Lower leg skin (tissue), 4 donors: Measurements from ENCODE around the gene RAD9A. TPM values are rescaled to one million over a fixed set of nuclear protein-coding genes. Genes with fewer than 3 reads are reported as not detected.

ENCODE experiments used
- DNase-seq, 2 donors: peaks; one replicate each; pipeline ENCODE4 v3.0.0-alpha.2; 2019; ENCODE audit warnings: low spot score in 2 of 2
- H3K4me3 ChIP-seq: fragments of 200-600 bp; sonication (generic); 2 replicates; pipeline ENCODE4 v1.5.1; 2017; ENCODE audit warnings: mild to moderate bottlenecking, low read depth; ENCODE audit not compliant: poor library complexity, severe bottlenecking
- POLR2A ChIP-seq, 2 donors: fragments of 450-650 bp; IDR thresholded peaks; one replicate each; pipeline ENCODE4 v1.6.1; 2016 to 2017; ENCODE audit warnings: antibody characterized with exemption in 2 of 2, mild to moderate bottlenecking in 1 of 2, moderate library complexity in 1 of 2
- WGBS, 2 donors: methylation state at CpG; one replicate each; pipeline ENCODE4 v1.1.5; 2018; 5-methylcytosine and 5-hydroxymethylcytosine counted together
- intact Hi-C: fragments of 100-400 bp; cut with DNase I; formaldehyde crosslinking; loops from one replicate; pipeline ENCODE4 v1.15.0; 2023; ENCODE audit warnings: low total_unique reads
- total RNA-seq, 4 donors: library from RNA; depleted of rRNA; stranded (reverse); fragments of >200 nt; gene quantifications; one replicate each; pipeline ENCODE4 v1.1.0, GENCODE V29; 2016
- TF ChIP-seq, protein P1 (sequence below), 3 donors: fragments of 450-650 bp; IDR thresholded peaks; one replicate each; pipeline ENCODE4 v1.5.1; 2016; ENCODE audit warnings: antibody characterized with exemption in 3 of 3, mild to moderate bottlenecking in 3 of 3, moderate library complexity in 2 of 3

The RAD9A gene
- total RNA-seq, 4 donors from 2014 or later = 24.9 to 28.5 (median 27.2) TPM

GRCh38 chr11:67349036-67349435 is 42.8 kb upstream of the RAD9A start:
- intact Hi-C loops = no loop called here
- no peak for DNase-seq
- 70% methylated on average over 5 of the region's 5 CpGs for WGBS, 2 donors
- H3K4me3 ChIP-seq = no peak overlapping the region
- TF ChIP-seq, protein P1, sequence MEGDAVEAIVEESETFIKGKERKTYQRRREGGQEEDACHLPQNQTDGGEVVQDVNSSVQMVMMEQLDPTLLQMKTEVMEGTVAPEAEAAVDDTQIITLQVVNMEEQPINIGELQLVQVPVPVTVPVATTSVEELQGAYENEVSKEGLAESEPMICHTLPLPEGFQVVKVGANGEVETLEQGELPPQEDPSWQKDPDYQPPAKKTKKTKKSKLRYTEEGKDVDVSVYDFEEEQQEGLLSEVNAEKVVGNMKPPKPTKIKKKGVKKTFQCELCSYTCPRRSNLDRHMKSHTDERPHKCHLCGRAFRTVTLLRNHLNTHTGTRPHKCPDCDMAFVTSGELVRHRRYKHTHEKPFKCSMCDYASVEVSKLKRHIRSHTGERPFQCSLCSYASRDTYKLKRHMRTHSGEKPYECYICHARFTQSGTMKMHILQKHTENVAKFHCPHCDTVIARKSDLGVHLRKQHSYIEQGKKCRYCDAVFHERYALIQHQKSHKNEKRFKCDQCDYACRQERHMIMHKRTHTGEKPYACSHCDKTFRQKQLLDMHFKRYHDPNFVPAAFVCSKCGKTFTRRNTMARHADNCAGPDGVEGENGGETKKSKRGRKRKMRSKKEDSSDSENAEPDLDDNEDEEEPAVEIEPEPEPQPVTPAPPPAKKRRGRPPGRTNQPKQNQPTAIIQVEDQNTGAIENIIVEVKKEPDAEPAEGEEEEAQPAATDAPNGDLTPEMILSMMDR (IDR thresholded peaks at IDR 0.05) = no peak
- no peak for TF ChIP-seq POLR2A (IDR thresholded peaks at IDR 0.05)

DNA sequence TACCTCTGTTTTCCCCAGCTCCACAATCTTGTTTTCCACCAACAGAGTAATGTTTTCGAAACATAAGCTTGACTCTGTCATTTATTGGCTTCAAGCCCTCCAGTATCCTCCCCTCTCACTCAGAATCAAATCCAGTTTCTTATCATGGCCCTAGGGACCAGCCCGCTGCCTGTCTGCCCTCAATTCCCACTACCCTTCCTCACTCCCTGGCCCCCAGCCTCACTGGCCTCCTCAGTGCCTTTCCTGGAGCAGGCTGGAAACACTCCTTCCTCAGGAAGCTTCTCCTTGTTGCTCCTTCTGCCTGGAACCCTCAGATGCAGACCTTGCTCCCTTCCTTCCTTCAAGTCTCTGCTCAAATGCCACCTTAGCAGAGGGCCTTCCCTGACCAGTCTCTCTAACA is 42.3 kb upstream of the RAD9A start:
- no peak for DNase-seq
- 85 to 86% methylated on average over 2 of the region's 2 CpGs for WGBS, 2 donors

GRCh38 chr11:67349928-67350465 is 41.8 kb upstream of the RAD9A start:
- no peak overlapping the region for H3K4me3 ChIP-seq
- TF ChIP-seq, protein P1 (IDR thresholded peaks at IDR 0.05) = no peak
- TF ChIP-seq POLR2A (IDR thresholded peaks at IDR 0.05) = no peak
- intact Hi-C loops = loop anchor here (2.0 kb wide), 1 partner anchor 33 kb away; no protein-coding TSS in a partner anchor
- 82 to 86% methylated on average over 4 of the region's 4 CpGs for WGBS, 2 donors
- DNase-seq = no peak

More for the DNA sequence above, 42.3 kb upstream of the RAD9A start:
- TF ChIP-seq POLR2A (IDR thresholded peaks at IDR 0.05) = no peak
- TF ChIP-seq, protein P1 (IDR thresholded peaks at IDR 0.05) = no peak
- intact Hi-C loops = no loop called here
- H3K4me3 ChIP-seq = no peak overlapping the region

GRCh38 chr11:67351275-67352005 is 40.3 kb upstream of the RAD9A start:
- intact Hi-C loops = loop anchor here (2.0 kb wide), 1 partner anchor 31 kb away; no protein-coding TSS in a partner anchor
- DNase-seq = peak; percentile 45 to 91
- no peak overlapping the region for H3K4me3 ChIP-seq
- WGBS, 2 donors = 49 to 52% methylated on average over 11 of the region's 11 CpGs
- TF ChIP-seq POLR2A (IDR thresholded peaks at IDR 0.05) = no peak
- TF ChIP-seq, protein P1 (IDR thresholded peaks at IDR 0.05) = peak in 1 of 3 donors; percentile 87

DNA sequence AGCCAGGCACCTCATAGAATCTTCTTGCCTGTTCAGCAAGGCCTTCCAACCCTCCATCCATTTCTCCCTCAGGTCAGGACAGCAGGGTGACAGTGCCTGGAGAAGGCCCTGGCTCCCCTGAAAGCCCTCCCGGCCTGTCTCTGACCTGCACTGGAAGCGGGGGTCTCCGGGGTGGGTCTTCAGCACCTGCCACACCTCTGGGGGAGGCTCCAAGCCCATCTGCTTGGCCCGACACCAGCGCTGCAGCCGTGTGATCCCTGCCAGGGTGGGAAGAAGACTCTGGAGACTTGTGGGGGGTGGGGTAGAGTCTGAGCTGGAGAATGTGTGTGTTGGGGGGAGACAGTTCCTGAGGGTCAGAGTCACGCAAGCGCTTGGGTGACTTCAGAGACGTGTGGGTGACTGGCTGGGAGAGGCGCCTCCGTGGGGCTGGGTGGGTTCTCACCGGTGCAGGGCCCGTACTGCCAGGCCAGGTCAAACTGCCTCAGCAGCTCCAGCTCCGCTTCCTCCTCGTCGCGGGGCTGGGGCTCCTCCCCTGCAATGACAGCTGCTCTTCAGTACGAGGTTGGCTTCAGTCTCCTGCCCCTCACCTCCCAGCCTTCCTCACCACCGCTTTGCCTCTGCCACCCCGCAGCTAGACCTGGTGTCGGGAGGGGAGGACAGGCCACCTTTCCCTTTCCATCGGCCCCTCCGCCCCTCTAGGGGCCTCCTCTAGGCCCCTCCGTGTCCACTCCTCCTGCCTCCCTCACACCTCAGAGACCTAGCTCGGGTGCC is 39.1 kb upstream of the RAD9A start:
- peak in 1 of 2 donors; percentile 21 for DNase-seq
- TF ChIP-seq, protein P1 (IDR thresholded peaks at IDR 0.05) = no peak
- TF ChIP-seq POLR2A (IDR thresholded peaks at IDR 0.05) = no peak
- intact Hi-C loops = no loop called here

More for the DNA sequence above, 39.1 kb upstream of the RAD9A start:
- WGBS, 2 donors = 10 to 12% methylated on average over 19 to 24 of the region's 25 CpGs
- H3K4me3 ChIP-seq = peak overlapping the region; percentile 78
